OCI-LY1 (cell line): ENCODE data around the gene TAF11L10.
"Not testable (repeated sequence)": the region's sequence is repeated elsewhere in the genome, so short reads cannot be mapped to it uniquely, and the experiment has no call there.

Source experiments
- H2AFZ ChIP-seq: fragments of 200-600 bp; sonication (generic), shearing (Covaris generic); 2 replicates; pipeline ENCODE4 v1.6.0; 2014; ENCODE audit warnings: antibody characterized with exemption, mild to moderate bottlenecking, low read length
- H3F3A ChIP-seq: fragments of 200-600 bp; sonication (generic), shearing (Covaris generic); 2 replicates; pipeline ENCODE4 v1.6.0; 2014; ENCODE audit warnings: mild to moderate bottlenecking, antibody characterized with exemption, low read length, moderate library complexity; ENCODE audit not compliant: insufficient read depth
- H3K27ac ChIP-seq: fragments of 200-600 bp; sonication (generic); 2 replicates; pipeline ENCODE4 v1.5.1; 2014; ENCODE audit warnings: low read length, mixed run types, mild to moderate bottlenecking, low read depth; ENCODE audit not compliant: poor library complexity, severe bottlenecking
- H3K27me3 ChIP-seq: fragments of 200-600 bp; sonication (generic); 2 replicates; pipeline ENCODE4 v1.6.0; 2014; ENCODE audit warnings: antibody characterized with exemption, mild to moderate bottlenecking, low read length, moderate library complexity; ENCODE audit not compliant: insufficient read depth
- H3K36me3 ChIP-seq: fragments of 200-600 bp; sonication (generic); 2 replicates; pipeline ENCODE4 v1.6.1; 2014; ENCODE audit warnings: mild to moderate bottlenecking, antibody characterized with exemption, low read length, moderate library complexity, mixed read lengths; ENCODE audit not compliant: insufficient read depth
- H3K4me1 ChIP-seq: fragments of 200-600 bp; sonication (generic); 2 replicates; pipeline ENCODE4 v1.5.1; 2014; ENCODE audit warnings: mild to moderate bottlenecking, low read length, moderate library complexity; ENCODE audit not compliant: insufficient read depth, severe bottlenecking
- H3K4me2 ChIP-seq: fragments of 200-600 bp; sonication (generic), shearing (Covaris generic); 2 replicates; pipeline ENCODE4 v1.6.1; 2014; ENCODE audit warnings: low read length
- H3K4me3 ChIP-seq: fragments of 200-600 bp; sonication (generic); 2 replicates; pipeline ENCODE4 v1.5.1; 2014; ENCODE audit warnings: low read length, low read depth, mild to moderate bottlenecking, mixed read lengths; ENCODE audit not compliant: poor library complexity, severe bottlenecking
- H3K79me2 ChIP-seq: fragments of 200-600 bp; shearing (Covaris generic); 2 replicates; pipeline ENCODE4 v1.6.1; 2016; ENCODE audit warnings: mixed run types, low read length, mixed read lengths; ENCODE audit not compliant: insufficient read depth
- H3K9ac ChIP-seq: fragments of 200-600 bp; sonication (generic), shearing (Covaris generic); 2 replicates; pipeline ENCODE4 v1.6.1; 2014; ENCODE audit warnings: mild to moderate bottlenecking, low read length, mixed read lengths
- H3K9me2 ChIP-seq: fragments of 200-600 bp; sonication (generic), shearing (Covaris generic); 2 replicates; pipeline ENCODE4 v1.6.1; 2014; ENCODE audit warnings: low read depth, mild to moderate bottlenecking, low read length, mixed read lengths
- H3K9me3 ChIP-seq: fragments of 200-600 bp; shearing (Covaris generic); 2 replicates; pipeline ENCODE4 v1.6.1; 2014; ENCODE audit warnings: low read length, mixed read lengths
- H4K20me1 ChIP-seq: fragments of 200-600 bp; sonication (generic), shearing (Covaris generic); 2 replicates; pipeline ENCODE4 v1.6.0; 2016; ENCODE audit warnings: mild to moderate bottlenecking, low read length; ENCODE audit not compliant: insufficient read depth
- CTCF ChIP-seq: fragments of 200-600 bp; sonication (generic), shearing (Covaris generic); IDR thresholded peaks from 2 replicates; pipeline ENCODE4 v1.5.1; 2017; ENCODE audit warnings: mild to moderate bottlenecking, antibody characterized with exemption, low read length, moderate library complexity, mixed read lengths
- EZH2 ChIP-seq: fragments of 200-600 bp; sonication (generic), shearing (Covaris generic); IDR thresholded peaks from 2 replicates; pipeline ENCODE4 v1.8.0; 2017; ENCODE audit warnings: borderline replicate concordance, mixed run types, mild to moderate bottlenecking, antibody characterized with exemption, low read length, moderate library complexity, mixed read lengths

TAF11L10 gene

DNA sequence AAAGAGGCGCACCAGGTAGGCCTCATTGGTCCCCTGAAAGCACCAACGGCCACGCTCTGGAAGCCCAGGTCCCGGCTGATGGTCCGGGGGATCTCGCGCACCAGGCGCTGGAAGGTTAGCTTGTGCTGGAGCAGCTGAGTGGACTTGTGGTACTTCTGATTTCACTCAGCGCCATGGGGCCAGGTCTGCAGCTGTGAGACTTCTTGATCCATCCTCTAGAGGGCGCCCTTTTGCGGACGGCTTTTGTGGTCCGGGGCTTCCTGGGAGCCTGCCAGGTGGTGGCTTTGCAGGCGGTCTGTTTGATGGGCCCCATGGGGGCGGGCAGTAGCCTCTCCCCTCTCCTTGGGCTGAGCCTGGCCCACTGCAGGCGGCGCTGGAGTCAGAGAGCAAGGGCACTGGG, 23.0 kb upstream of the TAF11L10 start:
- H3K4me3 ChIP-seq, result no peak overlapping the region
- no peak overlapping the region for H3K27ac ChIP-seq
- H3K4me2 ChIP-seq, result no peak overlapping the region
- TF ChIP-seq EZH2 (no peak), CTCF (peak; percentile 50; the same call in 1 of the 2 replicates)
- no peak overlapping the region for H2AFZ ChIP-seq
- no peaks in the 10 kb centered on the region for H3F3A ChIP-seq
- no peaks in the 10 kb centered on the region for H3K4me1 ChIP-seq
- H3K36me3 ChIP-seq, result no peaks in the 10 kb centered on the region
- no peaks in the 10 kb centered on the region for H3K27me3 ChIP-seq
- no peak overlapping the region for H3K9ac ChIP-seq
- no peaks in the 10 kb centered on the region for H3K9me2 ChIP-seq
- no peaks in the 10 kb centered on the region for H3K9me3 ChIP-seq
- no peaks in the 10 kb centered on the region for H3K79me2 ChIP-seq
- H4K20me1 ChIP-seq, result no peaks in the 10 kb centered on the region

DNA sequence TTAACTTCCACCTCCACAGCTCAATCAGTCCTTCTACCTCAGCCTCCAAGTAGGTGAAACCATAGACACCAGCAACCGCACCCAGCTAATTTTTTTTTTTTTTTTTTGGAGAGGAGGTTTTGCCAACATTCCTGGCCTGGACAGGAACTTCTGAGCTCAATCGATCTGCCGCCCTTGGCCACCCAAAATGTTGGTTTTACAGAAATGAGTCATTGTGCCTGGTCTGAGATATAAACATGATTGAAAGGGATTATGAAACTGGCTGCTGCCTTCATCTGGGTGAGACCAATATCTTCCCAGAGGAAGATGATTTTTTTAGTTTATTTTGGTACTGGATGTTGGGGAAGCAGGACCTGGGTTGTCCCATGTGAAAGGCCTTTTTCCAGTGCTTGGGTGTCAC, 21.7 kb upstream of the TAF11L10 start:
- TF ChIP-seq CTCF, result no peak
- no peak for TF ChIP-seq EZH2
- no peaks in the 10 kb centered on the region for H3K79me2 ChIP-seq
- H3F3A ChIP-seq, result no peaks in the 10 kb centered on the region
- no peaks in the 10 kb centered on the region for H3K27me3 ChIP-seq
- no peaks in the 10 kb centered on the region for H3K36me3 ChIP-seq
- H3K4me1 ChIP-seq, result no peaks in the 10 kb centered on the region
- H3K9ac ChIP-seq, result no peak overlapping the region
- H3K4me3 ChIP-seq, result no peak overlapping the region
- no peak overlapping the region for H3K27ac ChIP-seq
- no peak overlapping the region for H2AFZ ChIP-seq
- H3K9me3 ChIP-seq, result no peaks in the 10 kb centered on the region
- H4K20me1 ChIP-seq, result no peaks in the 10 kb centered on the region
- no peaks in the 10 kb centered on the region for H3K9me2 ChIP-seq
- H3K4me2 ChIP-seq, result no peak overlapping the region

- Histone ChIP-seq H4K20me1 (no peaks in the 10 kb centered on the region), H3K4me2 (no peak overlapping the region), H3F3A (no peaks in the 10 kb centered on the region), H3K9me3 (no peaks in the 10 kb centered on the region), H3K36me3 (no peaks in the 10 kb centered on the region), H3K27ac (no peak overlapping the region), H3K79me2 (no peaks in the 10 kb centered on the region), H3K9me2 (no peaks in the 10 kb centered on the region), H3K9ac (no peak overlapping the region), H3K27me3 (no peaks in the 10 kb centered on the region), H3K4me1 (no peaks in the 10 kb centered on the region), H3K4me3 (no peak overlapping the region), H2AFZ (no peak overlapping the region)
- TF ChIP-seq EZH2 (no peak), CTCF (no peak)
These were observed 17.4 kb upstream of the TAF11L10 start for GRCh38 chr5:17614872-17615605.

- not testable (repeated sequence) for H3K4me1 ChIP-seq, H3K4me3 ChIP-seq, H3K79me2 ChIP-seq
These were observed 12.5 kb upstream of the TAF11L10 start, which contains the start of gene TAF11L12 for GRCh38 chr5:17610092-17610491. Gene TAF11L12, plus strand, starts transcription at chr5:17610392.

GRCh38 chr5:17607461-17607860, 9.8 kb upstream of the TAF11L10 start:
- H3K27me3 ChIP-seq, H3K27ac ChIP-seq, H3K79me2 ChIP-seq, H3K4me1 ChIP-seq, H3K9ac ChIP-seq, H3K36me3 ChIP-seq, H3K9me2 ChIP-seq, H4K20me1 ChIP-seq, H2AFZ ChIP-seq, H3K4me3 ChIP-seq, H3K9me3 ChIP-seq, H3F3A ChIP-seq, H3K4me2 ChIP-seq: not testable (repeated sequence)

More at GRCh38 chr5:17610092-17610491, 12.5 kb upstream of the TAF11L10 start, which contains the start of gene TAF11L12:
- H3K27ac ChIP-seq, H4K20me1 ChIP-seq, H3K36me3 ChIP-seq, H3F3A ChIP-seq, H3K9me3 ChIP-seq, H3K9ac ChIP-seq, H3K27me3 ChIP-seq, H3K4me2 ChIP-seq, H3K9me2 ChIP-seq, H2AFZ ChIP-seq: not testable (repeated sequence)
